OCI-LY3 (cell line): ENCODE results near the gene LRRTM2.

ENCODE experiments used
- EZH2phosphoT487 ChIP-seq: fragments of 200-600 bp; shearing (Covaris generic); IDR thresholded peaks from 2 replicates; pipeline ENCODE4 v1.6.1; 2018; ENCODE audit warnings: antibody characterized with exemption, mixed run types, low read depth
- TF ChIP-seq, protein P1 (sequence below): fragments of 200-600, 300-600 bp; sonication (generic); IDR thresholded peaks from 2 replicates; pipeline ENCODE4 v1.5.1; 2014; ENCODE audit warnings: antibody characterized with exemption, low read length, low read depth

DNA sequence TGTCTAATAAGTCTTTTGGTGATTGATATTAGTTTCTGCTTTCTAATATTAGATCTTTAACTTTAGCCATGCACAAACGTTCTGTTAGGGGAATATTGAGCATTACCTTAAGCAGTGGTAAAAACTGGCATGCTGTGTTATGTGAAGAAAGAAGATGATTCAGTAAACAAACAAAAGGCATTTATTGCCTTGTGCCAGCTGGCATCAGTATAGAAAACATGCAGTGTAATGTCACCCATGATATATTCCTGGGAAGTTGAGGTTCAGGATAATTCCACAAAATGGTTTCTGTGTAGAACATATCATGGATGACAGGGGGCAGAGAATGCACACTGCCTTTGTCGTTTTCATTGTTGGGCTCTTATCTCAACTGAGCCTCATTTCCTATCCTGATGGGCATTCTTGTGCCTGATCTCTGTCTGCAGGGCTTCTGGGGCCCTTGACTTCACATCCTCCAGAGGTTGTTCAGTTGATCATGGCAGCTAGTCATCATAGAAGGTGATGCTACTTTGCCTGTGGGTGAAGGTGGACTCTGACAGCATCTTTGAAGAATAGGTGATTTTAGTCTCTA lies 24.2 kb downstream of the LRRTM2 start:
- TF ChIP-seq, protein P1, sequence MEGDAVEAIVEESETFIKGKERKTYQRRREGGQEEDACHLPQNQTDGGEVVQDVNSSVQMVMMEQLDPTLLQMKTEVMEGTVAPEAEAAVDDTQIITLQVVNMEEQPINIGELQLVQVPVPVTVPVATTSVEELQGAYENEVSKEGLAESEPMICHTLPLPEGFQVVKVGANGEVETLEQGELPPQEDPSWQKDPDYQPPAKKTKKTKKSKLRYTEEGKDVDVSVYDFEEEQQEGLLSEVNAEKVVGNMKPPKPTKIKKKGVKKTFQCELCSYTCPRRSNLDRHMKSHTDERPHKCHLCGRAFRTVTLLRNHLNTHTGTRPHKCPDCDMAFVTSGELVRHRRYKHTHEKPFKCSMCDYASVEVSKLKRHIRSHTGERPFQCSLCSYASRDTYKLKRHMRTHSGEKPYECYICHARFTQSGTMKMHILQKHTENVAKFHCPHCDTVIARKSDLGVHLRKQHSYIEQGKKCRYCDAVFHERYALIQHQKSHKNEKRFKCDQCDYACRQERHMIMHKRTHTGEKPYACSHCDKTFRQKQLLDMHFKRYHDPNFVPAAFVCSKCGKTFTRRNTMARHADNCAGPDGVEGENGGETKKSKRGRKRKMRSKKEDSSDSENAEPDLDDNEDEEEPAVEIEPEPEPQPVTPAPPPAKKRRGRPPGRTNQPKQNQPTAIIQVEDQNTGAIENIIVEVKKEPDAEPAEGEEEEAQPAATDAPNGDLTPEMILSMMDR, result no peak
- TF ChIP-seq EZH2phosphoT487, result no peak
